Right lung (tissue), 10 donors: ENCODE results near the gene SAMD13. TPM values are rescaled to one million over a fixed set of nuclear protein-coding genes. Genes with fewer than 3 reads are reported as not detected.

ENCODE experiments used
- DNase-seq, 2 donors: peaks; one replicate each; pipeline ENCODE4 v3.0.0-alpha.2; 2013
- long read RNA-seq, 8 donors: transcript quantifications; one replicate each; lab custom pipeline, GENCODE V29; 2026
- polyA plus RNA-seq, 5 donors: library from polyadenylated mRNA; unstranded; fragments of 120-200 nt; gene quantifications; one replicate each; pipeline versions ENCODE4 v1.2.1 to v1.2.3, GENCODE V29; 2013; ENCODE audit warnings: inconsistent platforms in 1 of 5, low replicate concordance in 1 of 5; ENCODE audit not compliant: insufficient read length in 5 of 5, insufficient read depth in 1 of 5

Gene SAMD13
- 10 to 100 TPM in 1 of 5 donors, 1 to 10 TPM in 4; 6.9 to 11.3 (median 8.8) TPM for polyA plus RNA-seq
- long read RNA-seq, donor 1, partial matches to known transcripts = 0 of 2 reads
- long read RNA-seq, donor 1, other reads (novel, unspliced or antisense) = 0 of 2 reads
- long read RNA-seq, donor 2, partial matches to known transcripts = 0 of 1 reads
- long read RNA-seq, donor 2, other reads (novel, unspliced or antisense) = 0 of 1 reads
- long read RNA-seq, donor 3, partial matches to known transcripts = 0 of 1 reads
- long read RNA-seq, donor 3, other reads (novel, unspliced or antisense) = 0 of 1 reads
- long read RNA-seq, donor 4, partial matches to known transcripts = 0 of 4 reads
- long read RNA-seq, donor 4, other reads (novel, unspliced or antisense) = 0 of 4 reads
- long read RNA-seq, donor 5 = 0 reads
- long read RNA-seq, donor 6, partial matches to known transcripts = 6 of 7 reads
- long read RNA-seq, donor 6, other reads (novel, unspliced or antisense) = 0 of 7 reads
- long read RNA-seq, donor 7, partial matches to known transcripts = 0 of 1 reads
- long read RNA-seq, donor 7, other reads (novel, unspliced or antisense) = 0 of 1 reads
- long read RNA-seq, donor 8 = 0 reads

GRCh38 chr1:84301004-84301784 lies at the start of gene SAMD13:
SAMD13 (plus strand) TSS chr1:84301708; CDS start chr1:84303235, 1,527 bp downstream.
- peak; percentile 66 to 72 for DNase-seq

- DNase-seq = no peak
These were observed 48.5 kb upstream of the SAMD13 start for GRCh38 chr1:84253036-84253435.

GRCh38 chr1:84253891-84254290 lies 47.6 kb upstream of the SAMD13 start:
- no peak for DNase-seq

- DNase-seq = no peak
These were observed 46.7 kb upstream of the SAMD13 start for GRCh38 chr1:84254703-84255238.

GRCh38 chr1:84255582-84255981 lies 45.9 kb upstream of the SAMD13 start:
- DNase-seq = no peak

GRCh38 chr1:84257617-84258016 lies 43.9 kb upstream of the SAMD13 start:
- no peak for DNase-seq

GRCh38 chr1:84259376-84259775 lies 42.1 kb upstream of the SAMD13 start:
- DNase-seq = no peak

- DNase-seq = no peak
These were observed 41.5 kb upstream of the SAMD13 start for GRCh38 chr1:84259989-84260388.

GRCh38 chr1:84260852-84261518 lies 40.5 kb upstream of the SAMD13 start:
- no peak for DNase-seq

GRCh38 chr1:84264961-84265360 lies 36.5 kb upstream of the SAMD13 start:
- no peak for DNase-seq

GRCh38 chr1:84265867-84266266 lies 35.6 kb upstream of the SAMD13 start:
- no peak for DNase-seq

GRCh38 chr1:84266748-84267147 lies 34.8 kb upstream of the SAMD13 start:
- no peak for DNase-seq

GRCh38 chr1:84267476-84267875 lies 34.0 kb upstream of the SAMD13 start:
- DNase-seq = no peak

- no peak for DNase-seq
These were observed 33.2 kb upstream of the SAMD13 start for GRCh38 chr1:84268346-84268745.

- DNase-seq = no peak
These were observed 32.2 kb upstream of the SAMD13 start for GRCh38 chr1:84269306-84269705.

- DNase-seq = no peak
These were observed 29.9 kb upstream of the SAMD13 start for GRCh38 chr1:84271441-84272151.

- no peak for DNase-seq
These were observed 29.1 kb upstream of the SAMD13 start for GRCh38 chr1:84272401-84272800.

- DNase-seq = no peak
These were observed 24.0 kb upstream of the SAMD13 start for GRCh38 chr1:84277343-84278059.

- DNase-seq = no peak
These were observed 22.6 kb upstream of the SAMD13 start for GRCh38 chr1:84278905-84279304.

GRCh38 chr1:84280912-84281311 lies 20.6 kb upstream of the SAMD13 start:
- DNase-seq = no peak
